ENCODE data around the gene CCNG1. TPM values are rescaled to one million over a fixed set of nuclear protein-coding genes. Genes with fewer than 3 reads are reported as not detected.

The CCNG1 gene
- total and polyA plus RNA-seq, 9 of the 15 experiments (the other 6 are each of a cell fraction or from before 2014, with no cell fraction given): 121 to 293 (median 245) TPM

DNA sequence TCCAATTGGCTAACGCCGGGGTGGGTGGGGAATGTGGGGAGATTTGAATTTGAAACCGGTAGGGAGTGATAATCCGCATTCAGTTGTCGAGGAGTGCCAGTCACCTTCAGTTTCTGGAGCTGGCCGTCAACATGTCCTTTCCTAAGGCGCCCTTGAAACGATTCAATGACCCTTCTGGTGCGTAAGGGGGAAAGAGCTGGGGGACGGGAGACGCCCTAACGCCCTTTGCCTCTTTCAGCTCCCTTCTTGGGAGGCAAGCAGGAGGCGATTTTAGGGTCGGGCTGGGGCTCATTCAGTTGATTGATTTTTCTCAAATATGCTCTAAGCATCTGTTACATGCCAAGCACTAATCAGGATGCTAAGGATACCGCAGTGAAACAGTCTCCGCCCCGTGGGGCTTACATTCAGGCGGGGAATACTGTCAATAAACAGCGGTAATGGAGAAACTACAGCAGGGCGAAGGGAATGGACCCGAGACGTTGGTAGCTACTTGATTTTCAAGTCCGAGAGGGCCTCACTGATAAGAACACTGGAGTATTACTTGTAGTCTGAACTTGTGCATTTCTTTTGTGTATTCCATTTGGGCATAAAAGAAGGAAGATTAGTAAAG lies 23.3 kb downstream of the CCNG1 start, which contains the start of gene HMMR (continued):
- 0 out of 2 replicates have a peak, but pooled peaks have one; percentile 22 for TF ChIP-seq HLTF (IDR thresholded peaks at IDR 0.05)
- peak; percentile 69 for TF ChIP-seq PML (IDR thresholded peaks at IDR 0.05; ENCODE audit: low read length)
- peak in 1 of 2 experiments; percentile 64; a peak in 2 of 4 replicates for TF ChIP-seq ARNT (IDR thresholded peaks at IDR 0.05)
- no peak for TF ChIP-seq NFIX (CRISPR knock-in tag; IDR thresholded peaks at IDR 0.05; ENCODE audit: low read depth)
- peak; percentile 23 for TF ChIP-seq HCFC1 (IDR thresholded peaks at IDR 0.05; ENCODE audit: low read depth, low read length)
- 0 out of 4 replicates have a peak, but pooled peaks of 1 of the 2 experiments have one; percentile 12 for TF ChIP-seq NONO (IDR thresholded peaks at IDR 0.05; ENCODE audit: low read depth in 2 of 2, low read length in 1 of 2)
- TF ChIP-seq NFRKB (IDR thresholded peaks at IDR 0.05; ENCODE audit: low read depth): peak; percentile 52
- TF ChIP-seq YBX1 (IDR thresholded peaks at IDR 0.05): no peak
- no peak for TF ChIP-seq NCOA2 (IDR thresholded peaks at IDR 0.05; ENCODE audit: partially characterized antibody in 2 of 2)
- TF ChIP-seq TBP (optimal IDR thresholded peaks at IDR 0.05; ENCODE audit: low read depth, low read length): peak; percentile 92
- TF ChIP-seq SIRT6 (IDR thresholded peaks at IDR 0.05; ENCODE audit: low read depth, low read length): peak; percentile 66
- TF ChIP-seq, protein P1, sequence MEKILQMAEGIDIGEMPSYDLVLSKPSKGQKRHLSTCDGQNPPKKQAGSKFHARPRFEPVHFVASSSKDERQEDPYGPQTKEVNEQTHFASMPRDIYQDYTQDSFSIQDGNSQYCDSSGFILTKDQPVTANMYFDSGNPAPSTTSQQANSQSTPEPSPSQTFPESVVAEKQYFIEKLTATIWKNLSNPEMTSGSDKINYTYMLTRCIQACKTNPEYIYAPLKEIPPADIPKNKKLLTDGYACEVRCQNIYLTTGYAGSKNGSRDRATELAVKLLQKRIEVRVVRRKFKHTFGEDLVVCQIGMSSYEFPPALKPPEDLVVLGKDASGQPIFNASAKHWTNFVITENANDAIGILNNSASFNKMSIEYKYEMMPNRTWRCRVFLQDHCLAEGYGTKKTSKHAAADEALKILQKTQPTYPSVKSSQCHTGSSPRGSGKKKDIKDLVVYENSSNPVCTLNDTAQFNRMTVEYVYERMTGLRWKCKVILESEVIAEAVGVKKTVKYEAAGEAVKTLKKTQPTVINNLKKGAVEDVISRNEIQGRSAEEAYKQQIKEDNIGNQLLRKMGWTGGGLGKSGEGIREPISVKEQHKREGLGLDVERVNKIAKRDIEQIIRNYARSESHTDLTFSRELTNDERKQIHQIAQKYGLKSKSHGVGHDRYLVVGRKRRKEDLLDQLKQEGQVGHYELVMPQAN (IDR thresholded peaks at IDR 0.05; ENCODE audit: borderline replicate concordance): peak; percentile 75; the same call in 1 of the 2 replicates
- TF ChIP-seq, protein P2, sequence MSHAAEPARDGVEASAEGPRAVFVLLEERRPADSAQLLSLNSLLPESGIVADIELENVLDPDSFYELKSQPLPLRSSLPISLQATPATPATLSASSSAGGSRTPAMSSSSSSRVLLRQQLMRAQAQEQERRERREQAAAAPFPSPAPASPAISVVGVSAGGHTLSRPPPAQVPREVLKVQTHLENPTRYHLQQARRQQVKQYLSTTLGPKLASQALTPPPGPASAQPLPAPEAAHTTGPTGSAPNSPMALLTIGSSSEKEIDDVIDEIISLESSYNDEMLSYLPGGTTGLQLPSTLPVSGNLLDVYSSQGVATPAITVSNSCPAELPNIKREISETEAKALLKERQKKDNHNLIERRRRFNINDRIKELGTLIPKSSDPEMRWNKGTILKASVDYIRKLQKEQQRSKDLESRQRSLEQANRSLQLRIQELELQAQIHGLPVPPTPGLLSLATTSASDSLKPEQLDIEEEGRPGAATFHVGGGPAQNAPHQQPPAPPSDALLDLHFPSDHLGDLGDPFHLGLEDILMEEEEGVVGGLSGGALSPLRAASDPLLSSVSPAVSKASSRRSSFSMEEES (CRISPR knock-in tag; IDR thresholded peaks at IDR 0.05): no peak
- TF ChIP-seq, protein P3, sequence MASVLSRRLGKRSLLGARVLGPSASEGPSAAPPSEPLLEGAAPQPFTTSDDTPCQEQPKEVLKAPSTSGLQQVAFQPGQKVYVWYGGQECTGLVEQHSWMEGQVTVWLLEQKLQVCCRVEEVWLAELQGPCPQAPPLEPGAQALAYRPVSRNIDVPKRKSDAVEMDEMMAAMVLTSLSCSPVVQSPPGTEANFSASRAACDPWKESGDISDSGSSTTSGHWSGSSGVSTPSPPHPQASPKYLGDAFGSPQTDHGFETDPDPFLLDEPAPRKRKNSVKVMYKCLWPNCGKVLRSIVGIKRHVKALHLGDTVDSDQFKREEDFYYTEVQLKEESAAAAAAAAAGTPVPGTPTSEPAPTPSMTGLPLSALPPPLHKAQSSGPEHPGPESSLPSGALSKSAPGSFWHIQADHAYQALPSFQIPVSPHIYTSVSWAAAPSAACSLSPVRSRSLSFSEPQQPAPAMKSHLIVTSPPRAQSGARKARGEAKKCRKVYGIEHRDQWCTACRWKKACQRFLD (CRISPR knock-in tag; IDR thresholded peaks at IDR 0.05): 0 out of 2 replicates have a peak, but pooled peaks have one; percentile 31
- no peak for TF ChIP-seq MAZ (CRISPR knock-in tag; conservative IDR thresholded peaks at IDR 0.05 in 1 of 2, IDR thresholded peaks at IDR 0.05 in 1 of 2)
- peak in 1 of 2 experiments; percentile 54; a peak in 1 of 4 replicates for TF ChIP-seq SIN3A (IDR thresholded peaks at IDR 0.05; ENCODE audit: borderline replicate concordance in 2 of 2, control insufficient read depth in 1 of 2, low read depth in 2 of 2, low read length in 2 of 2)
- no peak for TF ChIP-seq ZNF77 (CRISPR knock-in tag; IDR thresholded peaks at IDR 0.05)
- TF ChIP-seq DIDO1 (tag; IDR thresholded peaks at IDR 0.05; ENCODE audit: low read depth): no peak
- peak; percentile 58; the same call in 1 of the 2 replicates for TF ChIP-seq ZBTB7A (IDR thresholded peaks at IDR 0.05; ENCODE audit: borderline replicate concordance, control insufficient read depth, low read depth, low read length)
- TF ChIP-seq NR4A1 (CRISPR knock-in tag; IDR thresholded peaks at IDR 0.05): no peak
- no peak for TF ChIP-seq NR4A1 (tag; IDR thresholded peaks at IDR 0.05)
- TF ChIP-seq MXI1 (IDR thresholded peaks at IDR 0.05; ENCODE audit: low read depth, low read length): 0 out of 2 replicates have a peak, but pooled peaks have one; percentile 34
- no peak; the same call in 1 of the 2 replicates for TF ChIP-seq CREB1 (IDR thresholded peaks at IDR 0.05)
- 0 out of 2 replicates have a peak, but pooled peaks have one; percentile 23 for TF ChIP-seq CREB1 (CRISPR knock-in tag; IDR thresholded peaks at IDR 0.05)
- no peak for TF ChIP-seq NCOA4 (IDR thresholded peaks at IDR 0.05; ENCODE audit: partially characterized antibody)
